HCT116 (cell line): ENCODE results near the gene KSR2. TPM values are rescaled to one million over a fixed set of nuclear protein-coding genes. Genes with fewer than 3 reads are reported as not detected.

Source experiments
- ATAC-seq: fragments of 200-7000 bp; cut with Tn5 transposase; 2 replicates; pipeline ENCODE4 v1.9.1; 2020; ENCODE audit warnings: mild to moderate bottlenecking, moderate library complexity
- BruUV-seq: library from RNA; stranded (reverse); fragments of 400-500 nt; replicated peaks from 2 replicates; lab custom pipeline; 2021; lab: Mats Ljungman, UMichigan
- CTCF ChIA-PET: fragments of 300-600 bp; sonication (Branson Sonifier 250); formaldehyde crosslinking; loops from one replicate; lab custom pipeline; 2021; ENCODE audit warnings: antibody characterized with exemption; lab: Charles Lee
- POLR2A ChIA-PET: fragments of 300-600, 350-600 bp; sonication (Branson Sonifier 250); formaldehyde crosslinking; loops from one replicate; lab custom pipeline; 2021; ENCODE audit warnings: antibody characterized with exemption; lab: Charles Lee
- RAD21 ChIA-PET, 2 experiments: fragments of 300-600 bp; sonication (Branson Sonifier 250); formaldehyde crosslinking; loops; one replicate each; lab custom pipeline; 2023; ENCODE audit warnings: low total read pairs in 2 of 2; ENCODE audit not compliant: uncharacterized antibody in 2 of 2, unreplicated experiment in 2 of 2, low non-redundant PET in 1 of 2; lab: Charles Lee
- DNase-seq: peaks from one replicate; pipeline ENCODE4 v3.0.0-alpha.2; 2010; ENCODE audit warnings: low read depth, low spot score
- H2AFZ ChIP-seq: fragments of 200-600 bp; shearing (Covaris generic), sonication (generic); 2 replicates; pipeline ENCODE4 v1.6.1; 2017; ENCODE audit warnings: low read depth, mixed run types, mixed read lengths, antibody characterized with exemption, low read length; ENCODE audit not compliant: poor library complexity, severe bottlenecking
- H3K27ac ChIP-seq: 2 replicates; pipeline ENCODE4 v1.5.1; 2012; ENCODE audit warnings: low read depth, low read length
- H3K27me3 ChIP-seq: fragments of 200-600 bp; sonication (generic); 2 replicates; pipeline ENCODE4 v1.6.1; 2016; ENCODE audit warnings: mixed run types, low read length, mixed read lengths; ENCODE audit not compliant: insufficient read depth
- H3K36me3 ChIP-seq, 2 experiments: fragments of 200-500 bp in 1 of 2; fragments of 200-600 bp in 1 of 2; sonication (Bioruptor generic) in 1 of 2; sonication (generic) in 1 of 2; 2 replicates each; pipeline versions ENCODE4 v1.5.1 to v1.6.1; 2014 to 2016; ENCODE audit warnings: low read length in 2 of 2, inconsistent platforms in 1 of 2, mixed read lengths in 1 of 2, mixed run types in 1 of 2; ENCODE audit not compliant: insufficient read depth in 2 of 2, control insufficient read depth in 1 of 2
- H3K4me1 ChIP-seq, 2 experiments: fragments of 200-600 bp in 1 of 2; sonication (generic) in 1 of 2; 2 replicates each; pipeline versions ENCODE4 v1.5.1 to v1.6.1; 2012 to 2017; ENCODE audit warnings: low read length in 2 of 2, inconsistent platforms in 1 of 2, mild to moderate bottlenecking in 1 of 2, mixed read lengths in 1 of 2, mixed run types in 1 of 2, moderate library complexity in 1 of 2; ENCODE audit not compliant: insufficient read depth in 2 of 2, control insufficient read depth in 1 of 2
- H3K4me2 ChIP-seq: fragments of 200-600 bp; sonication (generic); 2 replicates; pipeline ENCODE4 v1.6.1; 2017; ENCODE audit warnings: mixed run types, low read length, mixed read lengths
- H3K4me3 ChIP-seq, 2 experiments: fragments of 200-600 bp in 1 of 2; sonication (generic) in 1 of 2; replicated peaks in 1 of 2; 2 replicates each; pipeline ENCODE4 v1.5.1; 2011 to 2016; ENCODE audit warnings: low read length in 2 of 2, control low read depth in 1 of 2, low read depth in 1 of 2, mild to moderate bottlenecking in 1 of 2, mixed read lengths in 1 of 2, mixed run types in 1 of 2
- H3K79me2 ChIP-seq: fragments of 200-600 bp; sonication (generic); 2 replicates; pipeline ENCODE4 v1.6.1; 2017; ENCODE audit warnings: mild to moderate bottlenecking, mixed run types, low read length, moderate library complexity, mixed read lengths; ENCODE audit not compliant: insufficient read depth
- H3K9ac ChIP-seq: fragments of 200-600 bp; sonication (generic); 2 replicates; pipeline ENCODE4 v1.6.1; 2016; ENCODE audit warnings: low read length, mixed read lengths
- H3K9me2 ChIP-seq: fragments of 200-600 bp; sonication (generic), shearing (Covaris generic); 2 replicates; pipeline ENCODE4 v1.6.1; 2017; ENCODE audit warnings: mixed run types, mild to moderate bottlenecking, moderate library complexity; ENCODE audit not compliant: insufficient read depth
- H3K9me3 ChIP-seq, 2 experiments: fragments of 200-500 bp in 1 of 2; fragments of 200-600 bp in 1 of 2; sonication (Bioruptor generic) in 1 of 2; sonication (generic) in 1 of 2; 2 replicates each; pipeline ENCODE4 v1.6.1; 2014 to 2017; ENCODE audit warnings: low read length in 2 of 2, mixed read lengths in 2 of 2, inconsistent platforms in 1 of 2, low read depth in 1 of 2, mild to moderate bottlenecking in 1 of 2, mixed run types in 1 of 2, moderate library complexity in 1 of 2; ENCODE audit not compliant: control insufficient read depth in 1 of 2, insufficient read depth in 1 of 2
- H4K20me1 ChIP-seq: fragments of 200-600 bp; sonication (generic), shearing (Covaris generic); 2 replicates; pipeline ENCODE4 v1.6.1; 2017; ENCODE audit warnings: mixed run types, mild to moderate bottlenecking, moderate library complexity; ENCODE audit not compliant: insufficient read depth
- CEBPB ChIP-seq: IDR thresholded peaks from 2 replicates; pipeline ENCODE4 v1.6.1; 2012; ENCODE audit warnings: low read depth
- CTCF ChIP-seq, 3 experiments: fragments of 200-600 bp in 1 of 3; sonication (generic) in 1 of 3; IDR thresholded peaks in 2 of 3; conservative IDR thresholded peaks in 1 of 3; 2 replicates each; pipeline ENCODE4 v1.5.1; 2012 to 2017; ENCODE audit warnings: low read depth in 2 of 3, low read length in 2 of 3, antibody characterized with exemption in 1 of 3, borderline replicate concordance in 1 of 3, control low read depth in 1 of 3, mild to moderate bottlenecking in 1 of 3, mixed read lengths in 1 of 3, mixed run types in 1 of 3, moderate library complexity in 1 of 3; ENCODE audit not compliant: insufficient read depth in 1 of 3
- EGR1 ChIP-seq: IDR thresholded peaks from 2 replicates; pipeline ENCODE4 v1.6.1; 2012; ENCODE audit warnings: low read depth
- ELF1 ChIP-seq: IDR thresholded peaks from 2 replicates; pipeline ENCODE4 v1.6.1; 2012; ENCODE audit warnings: low read depth, borderline replicate concordance
- EZH2 ChIP-seq: fragments of 200-600 bp; sonication (generic); IDR thresholded peaks from 2 replicates; pipeline ENCODE4 v1.6.1; 2017; ENCODE audit warnings: antibody characterized with exemption, mixed run types
- EZH2phosphoT487 ChIP-seq: fragments of 200-600 bp; IDR thresholded peaks from 2 replicates; pipeline ENCODE4 v1.6.1; 2018; ENCODE audit warnings: antibody characterized with exemption, borderline replicate concordance
- FOSL1 ChIP-seq: IDR thresholded peaks from 2 replicates; pipeline ENCODE4 v1.6.1; 2012; ENCODE audit warnings: low read depth
- JUND ChIP-seq: IDR thresholded peaks from 2 replicates; pipeline ENCODE4 v1.6.1; 2012
- MAX ChIP-seq: IDR thresholded peaks from 2 replicates; pipeline ENCODE4 v1.6.1; 2012
- POLR2A ChIP-seq: IDR thresholded peaks from 2 replicates; pipeline ENCODE4 v1.7.0; 2011; ENCODE audit warnings: borderline replicate concordance; ENCODE audit not compliant: insufficient read depth, insufficient read length; ENCODE audit errors: extremely low read depth
- SP1 ChIP-seq: IDR thresholded peaks from 2 replicates; pipeline ENCODE4 v1.6.1; 2012; ENCODE audit warnings: low read depth
- SRF ChIP-seq: IDR thresholded peaks from 2 replicates; pipeline ENCODE4 v1.6.1; 2012; ENCODE audit warnings: low read depth
- YY1 ChIP-seq: IDR thresholded peaks from 2 replicates; pipeline ENCODE4 v1.6.1; 2011; ENCODE audit warnings: low read length, low read depth, moderate library complexity, mild to moderate bottlenecking; ENCODE audit not compliant: insufficient replicate concordance; ENCODE audit errors: extremely low read depth
- ZBTB33 ChIP-seq: IDR thresholded peaks from 2 replicates; pipeline ENCODE4 v1.6.1; 2011; ENCODE audit warnings: mild to moderate bottlenecking, low read length, moderate library complexity; ENCODE audit not compliant: insufficient replicate concordance; ENCODE audit errors: extremely low read depth
- intact Hi-C: fragments of 100-400 bp; cut with micrococcal nuclease; formaldehyde crosslinking; loops from 2 replicates; pipeline ENCODE4 v1.10.0; 2022
- total RNA-seq: library from RNA; stranded (reverse); gene quantifications from one replicate; pipeline ENCODE4 v1.2.1, GENCODE V29; 2021; ENCODE audit not compliant: unreplicated experiment

KSR2 gene
- total RNA-seq, 1 experiment from 2014 or later, result 10.1 TPM

GRCh38 chr12:117607778-117608177 is 361.0 kb downstream of the KSR2 start (continued):
- TF ChIP-seq ZBTB33, result no peak
- TF ChIP-seq EZH2, result no peak
- TF ChIP-seq JUND, result no peak
- TF ChIP-seq MAX, result no peak

- Histone ChIP-seq H3K27me3 (no peaks in the 10 kb centered on the region), H3K79me2 (no peaks in the 10 kb centered on the region), H3K4me2 (no peak overlapping the region), H2AFZ (no peak overlapping the region), H3K9me3 (no peaks in the 10 kb centered on the region), H3K9me2 (no peaks in the 10 kb centered on the region), H4K20me1 (no peaks in the 10 kb centered on the region), H3K9ac (no peak overlapping the region), H3K36me3 (no peaks in the 10 kb centered on the region; a peak in 1 of 4 replicates), H3K27ac (no peak overlapping the region), H3K4me3 (no peak overlapping the region), H3K4me1 (no peaks in the 10 kb centered on the region)
- intact Hi-C loops, result no loop called here
- CTCF ChIA-PET, result no interaction called here
- DNase-seq (no peak), ATAC-seq (no peak)
- no TSS peak for BruUV-seq
- RAD21 ChIA-PET, result no interaction called here
- TF ChIP-seq POLR2A (no peak), EGR1 (no peak)
- POLR2A ChIA-PET, result no interaction called here
Observed at GRCh38 chr12:117606945-117607344, 361.8 kb downstream of the KSR2 start.

GRCh38 chr12:117606024-117606423 is 362.8 kb downstream of the KSR2 start:
- Histone ChIP-seq H4K20me1 (no peaks in the 10 kb centered on the region), H3K4me2 (no peak overlapping the region), H3K27ac (no peak overlapping the region), H3K9ac (no peak overlapping the region), H3K4me3 (no peak overlapping the region), H3K9me3 (no peaks in the 10 kb centered on the region), H2AFZ (no peak overlapping the region), H3K27me3 (no peaks in the 10 kb centered on the region), H3K79me2 (no peaks in the 10 kb centered on the region), H3K4me1 (no peaks in the 10 kb centered on the region), H3K9me2 (no peaks in the 10 kb centered on the region), H3K36me3 (no peaks in the 10 kb centered on the region; a peak in 1 of 4 replicates)
- ATAC-seq (no peak), DNase-seq (no peak)
- CTCF ChIA-PET, result no interaction called here
- BruUV-seq, result no TSS peak
- RAD21 ChIA-PET, result no interaction called here
- intact Hi-C loops, result no loop called here
- POLR2A ChIA-PET, result no interaction called here
- no peak for TF ChIP-seq CTCF (IDR thresholded peaks at IDR 0.05 in 2 of 3, conservative IDR thresholded peaks at IDR 0.05 in 1 of 3; ENCODE audit: borderline replicate concordance in 1 of 3, insufficient read depth in 1 of 3, low read depth in 2 of 3, low read length in 2 of 3)
- no peak for TF ChIP-seq SRF
- no peak for TF ChIP-seq ELF1
- TF ChIP-seq YY1, result no peak
- no peak for TF ChIP-seq EZH2phosphoT487
- no peak for TF ChIP-seq CEBPB
- TF ChIP-seq FOSL1, result no peak
- no peak for TF ChIP-seq SP1
